GM19452 (cell line): ENCODE results near the gene SLFN5.
"Not testable (repeated sequence)": the region's sequence is repeated elsewhere in the genome, so short reads cannot be mapped to it uniquely, and the experiment has no call there.

ENCODE experiments used
- ATAC-seq: cut with Tn5 transposase; IDR thresholded peaks from one replicate; pipeline ENCODE4 v1.9.1; 2021; ENCODE audit not compliant: unreplicated experiment

Gene SLFN5

DNA sequence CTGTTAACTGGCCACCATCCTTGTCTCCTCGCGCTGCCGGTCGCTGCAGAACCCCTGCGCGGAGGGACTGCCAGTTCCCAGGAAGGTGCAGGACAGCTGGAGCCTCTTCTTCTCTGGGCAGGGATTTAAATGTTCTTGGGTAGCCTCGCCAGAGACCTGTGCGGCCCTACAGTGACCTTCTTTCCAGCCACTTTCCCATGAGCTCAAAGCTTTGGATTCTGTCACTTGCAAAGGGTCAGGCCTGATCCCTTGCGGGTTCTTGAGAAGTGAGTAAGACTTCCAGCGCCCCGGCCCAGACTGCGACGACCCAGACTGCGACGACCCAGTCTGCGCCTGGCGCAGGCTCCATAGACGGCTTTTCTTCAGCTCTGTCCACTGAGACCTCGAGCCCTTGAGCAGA is 1.4 kb upstream of the SLFN5 start:
- ATAC-seq = no peak

GRCh38 chr17:35242158-35242804 is 591 bp upstream of the SLFN5 start:
- ATAC-seq = peak; percentile 50

GRCh38 chr17:35243561-35244340 is 879 bp downstream of the SLFN5 start:
- ATAC-seq = peak; percentile 12

- peak; percentile 54 for ATAC-seq
These were observed 1.7 kb downstream of the SLFN5 start for GRCh38 chr17:35244341-35245195.

DNA sequence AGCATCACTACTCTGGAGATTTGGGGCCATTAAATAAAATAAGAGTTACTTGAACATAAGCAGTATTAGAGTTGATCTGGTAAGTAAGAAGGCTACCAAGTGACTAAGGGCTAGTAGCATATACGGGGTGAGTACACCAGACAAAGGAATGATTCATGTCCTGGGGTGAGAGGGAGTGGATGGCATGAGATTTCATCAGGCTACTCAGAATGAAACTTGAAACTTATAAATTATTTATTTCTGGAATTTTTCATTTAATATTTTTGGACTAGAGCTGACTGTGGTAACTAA is 2.3 kb downstream of the SLFN5 start:
- ATAC-seq = no peak

GRCh38 chr17:35252651-35253050 is 9.8 kb downstream of the SLFN5 start:
- ATAC-seq = no peak

- no peak for ATAC-seq
These were observed 11.4 kb downstream of the SLFN5 start for GRCh38 chr17:35254107-35254773.

DNA sequence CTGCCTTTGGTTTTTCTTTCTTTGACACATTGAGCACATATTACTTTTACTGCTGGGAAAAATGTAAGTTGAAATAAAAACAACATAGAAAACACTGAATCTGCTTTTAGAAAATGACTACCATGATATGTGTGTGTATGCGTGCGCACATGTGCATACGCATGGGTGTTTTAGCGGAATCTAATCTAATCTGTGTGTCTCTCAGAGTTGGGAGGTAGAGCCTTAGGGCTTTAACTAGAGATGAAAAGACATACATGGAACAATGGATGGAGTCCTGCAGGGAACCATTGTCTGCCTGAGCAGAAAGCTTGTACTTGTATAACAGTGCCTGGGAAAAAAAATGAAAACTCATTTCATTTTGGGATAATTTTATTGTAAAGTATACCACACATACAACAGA is 12.4 kb downstream of the SLFN5 start:
- no peak for ATAC-seq

- no peak for ATAC-seq
These were observed 13.8 kb downstream of the SLFN5 start for GRCh38 chr17:35256629-35257028.

DNA sequence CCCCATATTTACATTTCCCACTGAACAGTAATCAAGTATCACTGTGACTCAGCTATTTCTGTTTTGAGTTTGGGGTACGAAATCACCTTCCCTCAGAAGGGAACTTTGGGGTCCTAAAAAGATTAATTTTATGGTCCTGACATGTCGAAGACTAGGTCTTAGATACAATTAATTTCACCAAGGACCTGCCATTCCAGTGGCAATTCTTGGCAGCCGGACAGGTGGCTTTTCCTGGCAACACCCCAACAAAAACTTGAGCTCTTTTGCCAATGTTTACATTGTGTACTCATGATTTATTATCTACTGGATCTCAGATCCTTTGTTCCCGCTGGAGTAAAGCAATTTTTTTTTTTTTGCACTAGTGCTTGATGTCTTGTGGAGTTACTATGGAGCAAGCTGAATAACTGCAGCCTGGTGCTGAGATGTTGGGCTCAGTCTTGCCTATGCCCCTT is 14.4 kb downstream of the SLFN5 start:
- no peak for ATAC-seq

- ATAC-seq = no peak
These were observed 16.1 kb downstream of the SLFN5 start for GRCh38 chr17:35259001-35259400.

DNA sequence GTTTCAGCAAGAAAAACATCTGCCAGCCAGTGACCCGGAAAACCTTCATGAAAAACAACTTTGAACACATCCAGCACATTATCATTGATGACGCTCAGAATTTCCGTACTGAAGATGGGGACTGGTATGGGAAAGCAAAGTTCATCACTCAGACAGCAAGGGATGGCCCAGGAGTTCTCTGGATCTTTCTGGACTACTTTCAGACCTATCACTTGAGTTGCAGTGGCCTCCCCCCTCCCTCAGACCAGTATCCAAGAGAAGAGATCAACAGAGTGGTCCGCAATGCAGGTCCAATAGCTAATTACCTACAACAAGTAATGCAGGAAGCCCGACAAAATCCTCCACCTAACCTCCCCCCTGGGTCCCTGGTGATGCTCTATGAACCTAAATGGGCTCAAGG is 22.2 kb downstream of the SLFN5 start:
- ATAC-seq = no peak

GRCh38 chr17:35265566-35266141 is 22.8 kb downstream of the SLFN5 start:
- ATAC-seq = no peak

DNA sequence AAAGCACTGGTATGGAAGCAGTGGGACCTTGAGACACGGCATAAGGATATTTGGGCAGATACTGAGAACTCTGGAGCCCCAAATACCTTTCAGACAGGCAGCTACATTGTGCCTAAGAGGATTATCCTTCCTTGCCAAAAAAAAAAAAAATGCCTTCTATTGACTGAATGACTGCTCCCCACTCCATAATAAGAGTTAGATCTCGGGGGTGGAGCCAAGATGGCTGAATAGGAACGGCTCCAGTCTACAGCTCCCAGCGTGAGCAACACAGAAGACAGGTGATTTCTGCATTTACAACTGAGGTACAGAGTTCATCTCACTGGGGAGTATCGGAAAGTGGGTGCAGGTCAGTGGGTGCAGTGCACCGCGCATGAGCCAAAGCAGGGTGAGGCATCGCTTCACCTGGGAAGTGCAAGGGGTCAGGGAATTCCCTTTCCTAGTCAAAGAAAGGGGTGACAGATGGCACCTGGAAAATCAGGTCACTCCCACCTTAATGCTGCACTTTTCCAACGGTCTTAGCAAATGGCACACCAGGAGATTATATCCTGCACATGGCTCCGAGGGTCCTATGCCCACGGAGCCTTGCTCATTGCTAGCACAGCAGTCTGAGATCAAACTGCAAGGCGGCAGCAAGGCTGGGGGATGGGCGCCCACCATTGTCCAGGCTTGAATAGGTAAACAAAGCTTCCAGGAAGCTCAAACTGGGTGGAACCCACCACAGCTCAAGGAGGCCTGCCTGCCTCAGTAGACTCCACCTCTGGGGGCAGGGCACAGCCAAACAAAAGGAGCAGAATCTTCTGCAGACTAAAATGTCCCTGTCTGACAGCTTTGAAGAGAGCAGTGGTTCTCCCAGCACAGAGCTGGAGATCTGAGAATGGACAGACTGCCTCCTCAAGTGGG is 31.5 kb downstream of the SLFN5 start:
- not testable (repeated sequence) for ATAC-seq

- ATAC-seq = not testable (repeated sequence)
These were observed 35.6 kb downstream of the SLFN5 start for GRCh38 chr17:35278454-35278853.

DNA sequence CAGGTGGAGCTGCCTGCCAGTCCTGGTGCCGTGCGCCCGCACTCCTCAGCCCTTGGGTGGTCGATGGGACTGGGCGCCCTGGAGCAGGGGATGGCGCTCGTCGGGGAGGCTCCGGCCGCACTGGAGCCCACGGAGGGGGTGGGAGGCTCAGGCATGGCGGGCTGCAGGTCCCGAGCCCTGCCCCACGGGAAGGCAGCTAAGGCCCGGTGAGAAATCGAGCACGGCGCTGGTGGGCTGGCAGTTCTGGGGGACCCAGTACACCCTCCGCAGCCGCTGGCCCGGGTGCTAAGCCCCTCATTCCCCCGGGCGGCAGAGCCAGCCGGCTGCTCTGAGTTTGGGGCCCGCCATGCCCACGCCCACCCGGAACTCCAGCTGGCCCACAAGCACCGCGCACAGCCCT is 36.0 kb downstream of the SLFN5 start:
- ATAC-seq = not testable (repeated sequence)

- ATAC-seq = no peak
These were observed 40.9 kb downstream of the SLFN5 start for GRCh38 chr17:35283767-35284166.

- ATAC-seq = no peak
These were observed 42.1 kb downstream of the SLFN5 start for GRCh38 chr17:35284955-35285354.

- no peak for ATAC-seq
These were observed 43.4 kb downstream of the SLFN5 start for GRCh38 chr17:35286120-35286781.
